HepG2 (cell line): Measurements from ENCODE around the gene NTM. TPM values are rescaled to one million over a fixed set of nuclear protein-coding genes. Genes with fewer than 3 reads are reported as not detected.

Experiments used
- ATAC-seq: fragments of 200-7000 bp; cut with Tn5 transposase; 3 replicates; pipeline ENCODE4 v1.9.1; 2020; ENCODE audit warnings: mild to moderate bottlenecking, moderate library complexity
- BruUV-seq: library from RNA; stranded (reverse); fragments of 400-500 nt; replicated peaks from 2 replicates; lab custom pipeline; 2021; lab: Mats Ljungman, UMichigan
- CTCF ChIA-PET: fragments of 300-600 bp; formaldehyde crosslinking; extraction: SDS; loops from one replicate; lab custom pipeline; 2021; ENCODE audit warnings: low total read pairs, inconsistent platforms, low intra/inter-chr PET ratio; lab: Yijun Ruan, JAX
- POLR2A ChIA-PET: fragments of 350-600 bp; sonication (Branson Sonifier 250); formaldehyde crosslinking; loops from one replicate; lab custom pipeline; 2020; ENCODE audit warnings: antibody characterized with exemption, inconsistent platforms; lab: Yijun Ruan, JAX
- DNase-seq: peaks from one replicate; pipeline ENCODE4 v3.0.0-alpha.2; 2015; ENCODE audit warnings: low spot score
- FAIRE-seq: peaks from 3 replicates; lab custom pipeline; 2011; peaks lifted over from hg19 to GRCh38; lab: Jason Lieb, UNC
- H2AFZ ChIP-seq: one replicate; pipeline ENCODE4 v1.6.1; 2011; ENCODE audit warnings: low read length, inconsistent platforms
- H3K27ac ChIP-seq: fragments of 300-600 bp; 3 replicates; pipeline ENCODE4 v1.8.0; 2011; ENCODE audit warnings: mixed run types, mild to moderate bottlenecking, mixed read lengths, low read length, inconsistent platforms; ENCODE audit not compliant: insufficient read depth; ENCODE audit errors: extremely low read length
- H3K27me3 ChIP-seq, 2 experiments: fragments of 200-600 bp in 1 of 2; 2 replicates in 1 of 2; 3 replicates in 1 of 2; pipeline versions ENCODE4 v1.6.0 to v1.8.0; 2011; ENCODE audit warnings: low read length in 2 of 2, mild to moderate bottlenecking in 2 of 2, moderate library complexity in 2 of 2, inconsistent platforms in 1 of 2; ENCODE audit not compliant: insufficient read depth in 2 of 2, control insufficient read depth in 1 of 2
- H3K36me3 ChIP-seq, 2 experiments: fragments of 200-600 bp in 1 of 2; replicated peaks in 1 of 2; 2 replicates in 1 of 2; 3 replicates in 1 of 2; pipeline versions ENCODE4 v1.5.1 to v1.8.0; 2011; ENCODE audit warnings: low read length in 2 of 2, inconsistent platforms in 1 of 2; ENCODE audit not compliant: insufficient read depth in 2 of 2, control insufficient read depth in 1 of 2
- H3K4me1 ChIP-seq: 2 replicates; pipeline ENCODE4 v1.5.1; 2012; ENCODE audit warnings: low read length, inconsistent platforms; ENCODE audit not compliant: insufficient read depth
- H3K4me2 ChIP-seq: 2 replicates; pipeline ENCODE4 v1.6.0; 2011; ENCODE audit warnings: low read depth, low read length, inconsistent platforms
- H3K4me3 ChIP-seq, 3 experiments: fragments of 200-600 bp in 1 of 3; sonication (generic), shearing (Covaris generic) in 1 of 3; replicated peaks in 1 of 3; 2 replicates each; pipeline ENCODE4 v1.5.1; 2011 to 2016; ENCODE audit warnings: low read length in 3 of 3, inconsistent platforms in 2 of 3, low read depth in 2 of 3, mild to moderate bottlenecking in 2 of 3, control low read depth in 1 of 3, mixed read lengths in 1 of 3; ENCODE audit not compliant: insufficient read depth in 1 of 3
- H3K79me2 ChIP-seq: one replicate; pipeline ENCODE4 v1.6.1; 2011; ENCODE audit warnings: low read length, inconsistent platforms; ENCODE audit not compliant: insufficient read depth
- H3K9ac ChIP-seq: 2 replicates; pipeline ENCODE4 v1.6.0; 2011; ENCODE audit warnings: mild to moderate bottlenecking, low read depth, low read length, inconsistent platforms; ENCODE audit not compliant: insufficient read depth
- H3K9me3 ChIP-seq: 2 replicates; pipeline ENCODE4 v1.5.1; 2012; ENCODE audit warnings: mild to moderate bottlenecking, low read length
- H4K20me1 ChIP-seq: 2 replicates; pipeline ENCODE4 v1.6.0; 2011; ENCODE audit warnings: inconsistent platforms, mild to moderate bottlenecking, low read length, moderate library complexity; ENCODE audit not compliant: insufficient read depth
- BCLAF1 ChIP-seq: fragments of 450-650 bp; IDR thresholded peaks from 2 replicates; pipeline ENCODE4 v1.6.1; 2017; ENCODE audit warnings: mild to moderate bottlenecking
- CTCF ChIP-seq: sonication (generic); formaldehyde crosslinking; IDR thresholded peaks from 2 replicates; pipeline ENCODE4 v1.5.0; 2020; ENCODE audit warnings: mild to moderate bottlenecking, missing genetic modification reagents, moderate library complexity
- ETV6 ChIP-seq: sonication (generic); formaldehyde crosslinking; conservative IDR thresholded peaks from 2 replicates; pipeline ENCODE4 v1.4.0; 2020; ENCODE audit warnings: missing genetic modification reagents
- GTF2F1 ChIP-seq: fragments of 150-350 bp; IDR thresholded peaks from 2 replicates; pipeline ENCODE4 v1.6.1; 2014; ENCODE audit warnings: low read length
- HIVEP1 ChIP-seq: sonication (generic); formaldehyde crosslinking; IDR thresholded peaks from 2 replicates; pipeline ENCODE4 v1.4.0; 2020; ENCODE audit warnings: mild to moderate bottlenecking, missing genetic modification reagents
- MXD1 ChIP-seq: sonication (generic); formaldehyde crosslinking; IDR thresholded peaks from 2 replicates; pipeline ENCODE4 v1.4.0; 2020; ENCODE audit warnings: mild to moderate bottlenecking, missing genetic modification reagents
- RBFOX2 ChIP-seq: fragments of 200-400 bp; formaldehyde crosslinking; IDR thresholded peaks from 2 replicates; pipeline ENCODE4 v1.6.1; 2017; ENCODE audit warnings: low read depth, mild to moderate bottlenecking, low read length
- SOX13 ChIP-seq, 3 experiments: fragments of 450-650 bp in 1 of 3; sonication (generic) in 1 of 3; formaldehyde crosslinking in 1 of 3; IDR thresholded peaks in 2 of 3; conservative IDR thresholded peaks in 1 of 3; 2 replicates each; pipeline versions ENCODE4 v1.5.0 to v1.6.1; 2016 to 2020; ENCODE audit warnings: antibody characterized with exemption in 1 of 3, mild to moderate bottlenecking in 1 of 3, missing compliant biosample characterization in 1 of 3, missing genetic modification reagents in 1 of 3, moderate library complexity in 1 of 3
- ZC3H4 ChIP-seq: sonication (generic); formaldehyde crosslinking; IDR thresholded peaks from 2 replicates; pipeline ENCODE4 v1.4.0; 2020; ENCODE audit warnings: missing genetic modification reagents, borderline replicate concordance
- ZFAT ChIP-seq: sonication (generic); formaldehyde crosslinking; conservative IDR thresholded peaks from 2 replicates; pipeline ENCODE4 v1.8.1; 2023; ENCODE audit warnings: missing genetic modification reagents, inconsistent platforms
- ZFP36L1 ChIP-seq: sonication (generic); formaldehyde crosslinking; IDR thresholded peaks from 2 replicates; pipeline ENCODE4 v1.8.0; 2022; ENCODE audit warnings: mild to moderate bottlenecking, missing genetic modification reagents, moderate library complexity
- ZFY ChIP-seq: sonication (generic); formaldehyde crosslinking; IDR thresholded peaks from 2 replicates; pipeline ENCODE4 v1.4.0; 2020; ENCODE audit warnings: missing genetic modification reagents
- ZNF558 ChIP-seq: sonication (generic); formaldehyde crosslinking; IDR thresholded peaks from 2 replicates; pipeline ENCODE4 v1.9.0; 2022; ENCODE audit warnings: mild to moderate bottlenecking, missing genetic modification reagents, borderline replicate concordance
- ZNF782 ChIP-seq: sonication (generic); formaldehyde crosslinking; IDR thresholded peaks from 2 replicates; pipeline ENCODE4 v1.4.0; 2020; ENCODE audit warnings: missing genetic modification reagents, mild to moderate bottlenecking, borderline replicate concordance
- WGBS: methylation state at CpG from one replicate; pipeline ENCODE4 v1.1.6; 2017; ENCODE audit warnings: low lambda C conversion rate; 5-methylcytosine and 5-hydroxymethylcytosine counted together
- in situ Hi-C: cut with HindIII; loops from 2 replicates; pipeline ENCODE4 v1.10.0; 2017; ENCODE audit warnings: low pct_unique_long_range_greater_than_20kb; ENCODE audit not compliant: extremely low pct_ligation_motif_present
- intact Hi-C: fragments of 100-400 bp; cut with micrococcal nuclease; formaldehyde crosslinking; loops from one replicate; pipeline ENCODE4 v1.10.0; 2022; ENCODE audit not compliant: unreplicated experiment
- polyA plus RNA-seq, 8 experiments: library from polyadenylated mRNA; depleted of rRNA in 3 of 8; stranded (reverse) in 7 of 8; unstranded in 1 of 8; fragments of >200 nt; fragmentation: Illumina TruSeq in 4 of 8; extraction: Trizol in 4 of 8; gene quantifications; 2 replicates each; pipeline versions ENCODE4 v1.2.1 to v1.2.3, GENCODE V29; 2011 to 2016; ENCODE audit warnings: low read depth in 4 of 8, missing spikeins in 1 of 8, mixed read lengths in 1 of 8; ENCODE audit not compliant: insufficient read depth in 1 of 8
- total RNA-seq, 5 experiments: library from RNA; depleted of rRNA; stranded (reverse); fragments of >200 nt; fragmentation: Illumina TruSeq; extraction: Trizol; gene quantifications; 2 replicates each; pipeline ENCODE4 v1.2.3, GENCODE V29; 2016; ENCODE audit warnings: low read depth in 1 of 5

The NTM gene
- total and polyA plus RNA-seq, 2 of the 13 experiments (the other 11 are each of a cell fraction or from before 2014, with no cell fraction given), result not detected

- Histone ChIP-seq H3K36me3 (no peaks in the 10 kb centered on the region), H2AFZ (no peak overlapping the region), H3K4me1 (no peaks in the 10 kb centered on the region), H3K4me3 (no peak overlapping the region), H3K79me2 (no peaks in the 10 kb centered on the region), H3K9ac (no peak overlapping the region), H3K27me3 (peaks cover 0 to 3% of the 10 kb centered on the region in 2 experiments; a peak in 2 of 5 replicates), H4K20me1 (no peaks in the 10 kb centered on the region), H3K4me2 (no peak overlapping the region), H3K27ac (no peak overlapping the region), H3K9me3 (no peaks in the 10 kb centered on the region)
- POLR2A ChIA-PET, result no interaction called here
- FAIRE-seq (no peak), DNase-seq (no peak), ATAC-seq (no peak)
- intact Hi-C loops (no loop called here), in situ Hi-C loops (no loop called here)
- 25% methylated on average over 7 of the region's 17 CpGs for WGBS
- no TSS peak for BruUV-seq
- CTCF ChIA-PET, result no interaction called here
- TF ChIP-seq ZFAT (CRISPR knock-in tag), result no peak
- no peak for TF ChIP-seq ZFP36L1 (CRISPR knock-in tag)
- no peak for TF ChIP-seq ETV6
- no peak for TF ChIP-seq ZNF558
- TF ChIP-seq ZC3H4 (CRISPR knock-in tag), result no peak
- no peak for TF ChIP-seq CTCF (CRISPR knock-in tag)
- TF ChIP-seq BCLAF1, result no peak
- no peak for TF ChIP-seq GTF2F1
- TF ChIP-seq ZNF782 (CRISPR knock-in tag), result no peak
- no peak for TF ChIP-seq MXD1
- no peak for TF ChIP-seq ZFY
- no peak for TF ChIP-seq HIVEP1 (CRISPR knock-in tag)
- TF ChIP-seq RBFOX2, result no peak
- no peak for TF ChIP-seq SOX13 (IDR thresholded peaks at IDR 0.05)
- no peak for TF ChIP-seq SOX13 (CRISPR knock-in tag; conservative IDR thresholded peaks at IDR 0.05 in 1 of 2, IDR thresholded peaks at IDR 0.05 in 1 of 2)
Measured at GRCh38 chr11:131762346-131763110, 392.1 kb downstream of the NTM start.
